Left ventricle myocardium inferior (tissue), 1 donor: ENCODE results near the gene FAT1. TPM values are rescaled to one million over a fixed set of nuclear protein-coding genes. Genes with fewer than 3 reads are reported as not detected.
"Not testable (repeated sequence)": the region's sequence is repeated elsewhere in the genome, so short reads cannot be mapped to it uniquely, and the experiment has no call there.

ENCODE experiments used
- DNase-seq: peaks from one replicate; pipeline ENCODE4 v3.0.0-alpha.2; 2020
- H3K27ac ChIP-seq: fragments of 200-600 bp; replicated peaks from 2 replicates; pipeline ENCODE4 v1.8.0; 2021
- H3K27me3 ChIP-seq: fragments of 200-600 bp; 2 replicates; pipeline ENCODE4 v1.8.0; 2021; ENCODE audit warnings: low read depth
- H3K36me3 ChIP-seq: fragments of 200-600 bp; 2 replicates; pipeline ENCODE4 v1.8.0; 2021
- H3K4me1 ChIP-seq: fragments of 200-600 bp; 2 replicates; pipeline ENCODE4 v1.8.0; 2021
- H3K4me3 ChIP-seq: fragments of 200-600 bp; 2 replicates; pipeline ENCODE4 v1.8.0; 2021; ENCODE audit warnings: mild to moderate bottlenecking, moderate library complexity
- H3K9me3 ChIP-seq: fragments of 200-600 bp; replicated peaks from 2 replicates; pipeline ENCODE4 v1.8.0; 2021
- intact Hi-C: fragments of 100-400 bp; cut with micrococcal nuclease; formaldehyde crosslinking; loops from one replicate; pipeline ENCODE4 v1.11.0; 2022
- total RNA-seq: library from RNA; stranded (reverse); fragmentation: NEBNext Ultra II Directional; extraction: Animal tissue kit (Norgen Biotek cat#: 25700); gene quantifications from one replicate; pipeline ENCODE4 v1.2.1, GENCODE V29; 2021
- TF ChIP-seq, protein P1 (sequence below): fragments of 200-600 bp; IDR thresholded peaks from 2 replicates; pipeline ENCODE4 v1.8.0; 2021; ENCODE audit warnings: antibody characterized with exemption, mild to moderate bottlenecking, borderline replicate concordance
- donor health status: DM: no; HTN: yes; CAD: no; lungs with severe emphysema.

Gene FAT1
- total RNA-seq, 1 donor from 2014 or later, result 59.1 TPM

DNA sequence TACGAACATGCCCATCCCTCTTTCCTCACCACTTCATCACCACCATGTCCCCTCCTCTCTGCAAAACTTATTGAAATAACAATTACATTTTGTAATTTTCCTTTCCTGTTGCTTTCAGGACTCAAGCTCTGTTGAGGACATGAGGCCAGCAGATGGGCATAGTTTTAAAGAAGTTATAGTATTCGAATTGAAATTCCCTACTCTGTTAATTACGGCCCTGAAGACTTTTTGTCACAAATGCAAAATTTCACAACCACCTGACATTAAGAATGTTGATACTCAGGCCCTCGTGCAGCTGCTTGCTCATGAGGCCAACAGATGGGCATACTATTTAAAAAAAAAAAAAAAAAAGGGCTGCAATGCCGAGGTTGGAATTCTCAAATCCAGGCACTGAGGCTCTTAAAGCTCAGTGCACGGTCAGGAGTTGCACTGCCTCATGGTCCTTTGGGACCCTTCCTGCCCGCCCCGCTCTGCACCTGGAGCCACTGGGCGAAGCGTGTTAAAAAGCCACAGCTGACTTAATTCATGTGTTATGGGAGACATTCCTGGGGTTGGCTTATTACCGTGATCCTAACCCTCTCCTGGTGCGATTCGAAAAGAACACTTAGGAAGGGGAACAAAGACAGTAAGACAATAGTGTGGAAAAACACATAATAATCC lies 34.2 kb upstream of the FAT1 start:
- H3K27ac ChIP-seq, result no peak overlapping the region
- H3K36me3 ChIP-seq, result no peaks in the 10 kb centered on the region
- H3K4me3 ChIP-seq, result no peak overlapping the region
- no peaks in the 10 kb centered on the region for H3K27me3 ChIP-seq
- peaks cover 4% of the 10 kb centered on the region for H3K4me1 ChIP-seq
- peaks cover 5% of the 10 kb centered on the region for H3K9me3 ChIP-seq
- intact Hi-C loops, result no loop called here
- TF ChIP-seq, protein P1, sequence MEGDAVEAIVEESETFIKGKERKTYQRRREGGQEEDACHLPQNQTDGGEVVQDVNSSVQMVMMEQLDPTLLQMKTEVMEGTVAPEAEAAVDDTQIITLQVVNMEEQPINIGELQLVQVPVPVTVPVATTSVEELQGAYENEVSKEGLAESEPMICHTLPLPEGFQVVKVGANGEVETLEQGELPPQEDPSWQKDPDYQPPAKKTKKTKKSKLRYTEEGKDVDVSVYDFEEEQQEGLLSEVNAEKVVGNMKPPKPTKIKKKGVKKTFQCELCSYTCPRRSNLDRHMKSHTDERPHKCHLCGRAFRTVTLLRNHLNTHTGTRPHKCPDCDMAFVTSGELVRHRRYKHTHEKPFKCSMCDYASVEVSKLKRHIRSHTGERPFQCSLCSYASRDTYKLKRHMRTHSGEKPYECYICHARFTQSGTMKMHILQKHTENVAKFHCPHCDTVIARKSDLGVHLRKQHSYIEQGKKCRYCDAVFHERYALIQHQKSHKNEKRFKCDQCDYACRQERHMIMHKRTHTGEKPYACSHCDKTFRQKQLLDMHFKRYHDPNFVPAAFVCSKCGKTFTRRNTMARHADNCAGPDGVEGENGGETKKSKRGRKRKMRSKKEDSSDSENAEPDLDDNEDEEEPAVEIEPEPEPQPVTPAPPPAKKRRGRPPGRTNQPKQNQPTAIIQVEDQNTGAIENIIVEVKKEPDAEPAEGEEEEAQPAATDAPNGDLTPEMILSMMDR, result no peak
- DNase-seq, result no peak

DNA sequence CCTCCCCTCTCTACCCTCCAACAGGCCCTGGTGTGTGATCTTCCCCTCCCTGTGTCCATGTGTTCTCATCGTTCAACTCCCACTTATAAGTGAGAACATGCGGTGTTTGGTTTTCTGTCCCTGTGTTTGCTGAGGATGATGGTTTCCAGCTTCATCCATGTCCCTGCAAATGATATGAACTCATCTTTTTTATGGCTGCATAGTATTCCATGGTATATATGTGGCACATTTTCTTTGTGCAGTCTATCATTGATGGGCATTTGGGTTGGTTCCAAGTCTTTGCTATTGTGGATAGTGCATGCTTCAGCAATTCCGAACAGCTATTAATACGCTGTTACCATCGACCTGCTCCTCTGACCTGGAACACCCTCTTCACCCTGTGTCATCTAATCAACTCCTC lies 32.9 kb upstream of the FAT1 start:
- H3K9me3 ChIP-seq, intact Hi-C loops, H3K4me1 ChIP-seq, H3K4me3 ChIP-seq, H3K27me3 ChIP-seq, H3K36me3 ChIP-seq, H3K27ac ChIP-seq, DNase-seq: not testable (repeated sequence)

DNA sequence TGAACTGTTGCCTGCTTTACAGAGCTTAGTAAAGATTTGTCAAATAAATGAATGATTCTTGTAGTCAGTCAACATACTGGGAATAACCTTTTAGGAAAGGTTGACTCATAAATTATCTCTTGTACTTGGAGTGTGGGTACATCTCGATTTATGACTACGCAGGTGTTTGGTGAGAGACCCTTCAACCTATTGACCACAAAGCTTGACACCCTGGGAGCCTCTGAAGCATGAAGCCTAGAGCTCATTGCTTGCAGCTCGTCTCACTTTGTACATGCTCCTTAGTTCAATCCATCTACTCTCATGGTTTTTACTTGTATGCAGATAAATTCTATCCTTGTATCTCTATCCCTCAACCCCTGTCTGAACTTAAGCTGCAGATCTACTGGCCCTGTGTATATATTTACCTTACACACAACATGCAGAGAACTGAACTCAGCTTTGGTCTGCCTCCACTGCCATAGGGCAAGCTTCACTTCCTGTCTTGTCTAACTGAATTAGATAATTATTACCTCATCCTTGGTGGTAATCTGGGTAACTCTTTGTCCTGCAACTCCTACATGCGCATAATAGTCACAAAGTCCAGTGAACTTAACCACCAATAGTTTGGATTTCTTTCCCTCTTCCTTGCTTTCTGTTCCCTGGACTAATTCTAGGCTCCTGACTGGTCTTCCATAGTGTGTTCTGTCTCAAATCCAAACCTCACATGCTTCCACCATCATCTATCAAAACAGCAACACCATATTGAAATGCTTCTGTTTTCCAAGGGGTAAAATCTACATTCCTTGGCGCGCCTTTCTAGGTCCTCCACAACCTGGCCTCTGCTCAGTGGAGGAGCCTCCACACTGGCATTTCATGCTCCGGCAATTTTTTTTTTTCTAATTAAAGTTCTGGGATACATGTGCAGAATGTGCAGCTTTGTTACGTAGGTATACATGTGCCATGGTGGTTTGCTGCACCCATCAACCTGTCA lies 32.2 kb upstream of the FAT1 start:
- H3K36me3 ChIP-seq, result no peaks in the 10 kb centered on the region
- intact Hi-C loops, result no loop called here
- H3K4me3 ChIP-seq, result no peak overlapping the region
- no peak overlapping the region for H3K27ac ChIP-seq
- H3K4me1 ChIP-seq, result no peaks in the 10 kb centered on the region
- DNase-seq, result no peak
- H3K27me3 ChIP-seq, result no peaks in the 10 kb centered on the region
- H3K9me3 ChIP-seq, result peaks cover 5% of the 10 kb centered on the region
- TF ChIP-seq, protein P1, result no peak

DNA sequence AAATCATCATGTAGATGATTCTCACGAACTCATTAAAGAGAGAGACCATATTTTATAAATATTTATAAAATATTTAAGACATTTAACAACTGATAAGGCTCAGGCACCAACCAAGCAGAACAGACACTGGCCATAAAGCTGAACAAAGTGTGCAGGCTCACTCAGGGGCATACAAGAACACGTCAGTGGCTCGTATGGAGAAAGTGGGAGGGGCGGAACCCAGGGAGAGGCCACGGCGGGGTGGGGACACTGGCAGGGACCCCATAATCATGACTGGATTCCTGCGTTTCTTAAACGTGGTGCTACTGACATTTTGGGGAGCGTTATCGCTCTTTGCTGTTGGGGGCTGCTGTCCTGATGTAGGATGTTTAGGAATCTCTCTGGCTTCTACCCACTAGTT lies 31.3 kb upstream of the FAT1 start:
- TF ChIP-seq, protein P1, result no peak
- Histone ChIP-seq H3K27me3 (no peaks in the 10 kb centered on the region), H3K9me3 (peaks cover 5% of the 10 kb centered on the region), H3K4me1 (no peaks in the 10 kb centered on the region), H3K36me3 (no peaks in the 10 kb centered on the region), H3K4me3 (no peak overlapping the region), H3K27ac (no peak overlapping the region)
- intact Hi-C loops, result no loop called here
- no peak for DNase-seq

DNA sequence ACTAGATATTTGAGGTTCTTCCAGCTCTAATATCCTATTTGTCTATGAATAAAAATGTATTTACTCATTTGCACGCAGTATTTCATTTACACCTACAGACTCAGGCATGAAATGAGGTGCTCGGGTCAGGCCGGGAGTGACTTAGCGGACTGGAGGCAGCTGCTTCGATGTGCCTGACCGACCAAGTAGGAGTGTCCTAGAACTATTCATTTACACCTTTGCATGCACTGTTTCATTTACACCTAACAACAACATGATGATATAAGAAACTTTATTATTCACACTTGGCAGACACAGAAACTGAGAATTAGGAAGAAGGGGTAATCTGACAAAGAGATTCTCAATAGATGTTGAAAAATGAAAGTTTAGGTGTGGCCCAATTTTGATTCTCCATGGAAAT lies 28.7 kb upstream of the FAT1 start:
- TF ChIP-seq, protein P1, result no peak
- no peak overlapping the region for H3K4me3 ChIP-seq
- H3K27me3 ChIP-seq, result no peaks in the 10 kb centered on the region
- H3K36me3 ChIP-seq, result no peaks in the 10 kb centered on the region
- intact Hi-C loops, result no loop called here
- no peaks in the 10 kb centered on the region for H3K4me1 ChIP-seq
- no peak overlapping the region for H3K27ac ChIP-seq
- DNase-seq, result no peak
- H3K9me3 ChIP-seq, result peaks cover 5% of the 10 kb centered on the region
